Raji (cell line): ENCODE measurements around the gene ATOSA.

Source experiments
- POLR2A ChIP-seq: IDR thresholded peaks from 2 replicates; pipeline ENCODE4 v1.6.1; 2011; ENCODE audit warnings: low read depth, low read length, control low read depth; ENCODE audit not compliant: insufficient read depth

The ATOSA gene

GRCh38 chr15:52668133-52668532 is 11.1 kb downstream of the ATOSA start:
- TF ChIP-seq POLR2A, result no peak

- TF ChIP-seq POLR2A, result no peak
These were observed 11.6 kb downstream of the ATOSA start for GRCh38 chr15:52667597-52667996.

DNA sequence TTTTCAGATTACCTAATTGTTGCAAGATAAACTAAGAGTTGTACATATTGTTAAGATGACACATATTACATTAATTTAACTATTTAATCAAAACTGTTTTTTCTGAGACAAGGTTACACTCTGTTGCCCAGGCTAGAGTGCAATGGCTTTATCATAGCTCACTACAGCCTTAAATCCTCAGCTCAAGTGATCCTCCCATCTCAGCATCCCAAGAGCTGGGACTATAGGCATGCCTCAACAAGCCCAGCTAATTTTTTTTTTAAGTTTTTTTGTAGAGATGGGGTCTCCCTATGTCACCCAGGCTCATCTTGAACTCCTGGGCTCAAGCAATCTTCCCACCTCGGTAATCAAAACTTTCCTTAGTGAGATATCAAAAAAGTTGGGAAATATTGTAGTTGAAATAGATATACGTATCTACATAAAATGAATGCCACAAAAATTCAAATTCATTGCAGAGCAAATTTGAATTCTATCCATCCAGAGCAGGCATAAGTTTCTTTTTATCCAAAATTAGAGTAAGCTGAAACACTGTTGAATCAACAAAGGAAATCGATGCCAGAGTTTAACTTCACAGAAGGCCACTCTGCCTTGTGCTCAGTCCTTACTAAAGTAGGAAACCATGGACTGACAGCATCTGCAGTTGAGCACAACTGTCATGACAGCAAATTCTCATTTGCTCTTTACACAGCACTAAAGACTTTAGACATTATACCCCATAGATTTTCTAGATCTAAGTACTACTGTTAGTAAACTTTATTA is 15.5 kb downstream of the ATOSA start:
- TF ChIP-seq POLR2A, result no peak

DNA sequence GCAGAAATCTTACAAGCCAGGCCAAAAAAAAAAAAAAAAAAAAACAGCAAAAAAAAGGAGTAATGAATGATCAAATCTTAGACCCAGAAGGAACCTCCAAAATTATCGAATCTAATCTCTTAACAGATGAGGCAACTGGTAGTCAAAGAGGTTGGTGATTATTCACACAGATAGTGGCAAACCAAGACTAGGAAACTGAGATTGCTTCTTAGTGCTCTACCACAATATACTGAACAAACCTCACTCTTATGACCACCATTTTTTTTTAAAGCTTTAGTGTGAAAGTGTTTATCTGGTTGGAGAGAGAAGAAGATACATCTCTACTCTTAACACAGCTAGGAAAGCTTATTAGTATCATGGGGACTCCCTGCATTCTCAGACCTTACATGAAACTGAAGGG is 17.3 kb downstream of the ATOSA start:
- no peak for TF ChIP-seq POLR2A

GRCh38 chr15:52660192-52660591 is 19.0 kb downstream of the ATOSA start:
- TF ChIP-seq POLR2A, result no peak

DNA sequence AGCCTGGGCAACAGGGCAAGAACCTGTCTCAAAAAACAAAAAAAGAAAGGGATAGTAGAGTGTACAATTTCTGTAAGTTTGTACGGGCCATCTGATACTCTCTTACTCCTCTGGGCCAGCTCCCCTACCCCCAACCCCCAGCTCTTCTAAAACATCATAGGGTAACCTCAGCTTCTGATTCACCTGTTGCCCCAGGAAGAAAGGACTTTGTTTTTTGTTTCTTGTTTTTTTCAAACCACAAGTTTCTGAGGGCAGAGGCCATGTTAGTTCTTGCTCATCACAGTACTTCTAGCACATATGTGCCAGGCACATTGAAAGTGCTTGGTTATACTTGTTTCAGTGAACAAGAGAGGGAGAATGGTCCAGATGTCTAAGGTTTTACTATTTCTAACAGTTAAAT is 20.2 kb downstream of the ATOSA start:
- no peak for TF ChIP-seq POLR2A

GRCh38 chr15:52657338-52657737 is 21.9 kb downstream of the ATOSA start:
- TF ChIP-seq POLR2A, result no peak

DNA sequence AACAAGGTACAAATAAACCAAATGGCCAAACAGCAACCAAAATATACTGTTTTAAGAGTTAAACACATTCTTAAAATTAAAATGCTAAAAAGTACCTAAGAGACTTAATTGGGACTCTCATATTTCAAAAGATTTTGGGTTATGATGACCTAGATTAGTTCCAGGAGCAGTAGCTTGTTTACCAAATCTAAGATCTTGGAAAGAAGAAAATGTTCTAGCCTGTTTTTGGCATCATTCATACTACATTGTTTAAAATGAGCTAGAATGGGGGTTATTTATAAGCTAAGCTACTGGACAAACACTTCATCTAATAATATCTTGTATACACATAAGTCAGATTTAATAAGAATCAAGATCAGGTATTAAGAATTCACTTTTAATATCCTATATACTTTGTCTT is 22.8 kb downstream of the ATOSA start:
- no peak for TF ChIP-seq POLR2A

DNA sequence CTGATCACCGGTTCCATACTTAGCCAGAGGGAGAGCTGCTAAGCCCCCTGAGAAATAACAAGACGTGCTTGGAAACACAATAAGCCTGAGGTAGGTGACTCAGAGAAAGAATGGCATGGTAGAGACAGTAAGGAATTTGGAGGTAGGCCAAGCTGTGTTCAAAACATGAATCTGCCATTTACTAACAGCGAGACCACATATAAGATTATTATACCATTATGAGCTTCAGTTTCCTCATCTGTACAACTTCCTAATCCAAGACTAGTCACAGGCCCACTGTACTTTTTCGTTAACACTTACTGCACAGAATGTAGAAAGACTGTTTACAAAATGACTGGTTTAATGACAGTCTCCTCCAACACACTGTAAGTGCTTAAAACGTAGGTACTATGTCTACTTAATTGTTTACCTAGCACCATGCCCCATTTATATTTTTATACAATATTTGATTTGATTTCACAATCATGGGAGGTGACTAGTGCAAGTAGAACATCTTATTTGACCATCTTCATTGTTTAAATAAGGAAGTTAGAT is 25.7 kb downstream of the ATOSA start:
- TF ChIP-seq POLR2A, result no peak

DNA sequence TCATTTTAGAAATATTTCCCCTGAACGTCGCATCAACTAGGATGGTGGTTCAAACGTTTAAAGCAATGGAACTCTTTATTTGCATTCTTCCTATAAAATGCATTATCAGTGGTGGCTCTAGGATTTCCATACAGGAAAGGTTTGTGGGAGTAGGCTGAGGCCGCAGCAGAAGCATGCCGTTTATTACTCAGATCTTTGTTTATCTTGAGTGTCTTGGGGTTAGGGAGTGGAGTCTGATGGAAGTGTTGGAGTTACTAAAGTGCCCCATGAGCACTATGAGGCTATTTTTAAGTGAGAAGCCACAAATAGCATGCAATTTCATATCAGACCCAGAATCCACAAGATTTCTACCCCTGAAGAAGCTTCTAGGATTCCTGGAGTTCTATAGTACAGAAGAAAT is 26.2 kb downstream of the ATOSA start:
- no peak for TF ChIP-seq POLR2A

GRCh38 chr15:52652286-52652685 is 26.9 kb downstream of the ATOSA start:
- TF ChIP-seq POLR2A, result no peak

DNA sequence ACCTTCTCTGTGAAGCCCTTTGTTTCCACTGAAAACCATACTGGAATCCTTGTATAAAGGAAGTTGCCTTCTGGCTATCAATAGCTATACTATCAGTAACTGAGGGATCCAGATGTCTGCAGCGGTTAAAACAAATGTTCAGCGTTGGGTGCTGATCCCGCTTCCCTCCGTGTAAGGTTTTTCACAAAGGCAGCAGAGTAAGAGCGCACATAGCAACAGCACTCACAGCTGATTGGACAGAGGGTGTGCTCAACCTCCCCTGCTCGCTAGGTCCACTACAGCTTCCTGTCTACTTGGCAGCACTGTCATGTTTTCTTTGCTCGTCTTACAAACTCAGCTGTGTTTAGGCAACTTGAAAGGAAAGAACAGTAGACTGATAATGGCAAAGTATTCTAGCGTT is 27.3 kb downstream of the ATOSA start:
- TF ChIP-seq POLR2A, result no peak

DNA sequence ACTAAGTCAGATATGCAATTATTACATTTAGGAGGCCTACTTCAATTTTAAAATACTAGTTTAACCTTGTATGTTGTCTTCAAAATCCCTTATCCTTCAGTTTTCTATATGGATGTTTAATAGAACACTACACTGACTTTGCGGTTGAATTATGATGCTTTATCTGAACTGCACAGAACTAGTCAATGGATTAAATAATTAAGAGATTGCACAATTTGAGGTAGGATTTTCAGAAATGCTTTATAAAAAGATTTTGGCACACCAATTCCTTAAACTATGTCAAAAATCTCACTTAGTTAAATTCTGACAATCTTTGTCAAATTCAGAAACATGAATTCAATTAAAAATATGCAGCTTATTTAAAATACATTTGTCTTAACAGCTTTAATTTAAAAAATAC is 28.1 kb downstream of the ATOSA start:
- no peak for TF ChIP-seq POLR2A

GRCh38 chr15:52649686-52650085 is 29.5 kb downstream of the ATOSA start:
- no peak for TF ChIP-seq POLR2A

DNA sequence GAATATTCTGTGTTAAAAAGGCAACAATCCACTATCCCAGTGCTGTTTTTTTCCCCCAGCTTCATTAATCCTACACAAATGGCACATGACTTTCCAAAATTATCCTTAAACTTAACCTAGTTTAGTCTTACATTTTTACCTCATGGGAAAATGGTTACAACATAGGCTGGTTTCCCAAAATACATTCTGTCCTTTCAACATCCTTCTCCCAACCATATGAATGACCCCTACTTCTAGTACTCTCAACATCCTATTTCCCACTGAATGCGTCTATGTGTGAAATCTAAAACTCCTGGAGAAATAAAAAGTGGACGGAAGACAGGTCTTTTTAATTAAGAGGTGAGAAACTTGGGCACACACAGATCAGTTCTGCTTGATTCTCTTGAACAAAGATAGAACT is 33.3 kb downstream of the ATOSA start:
- TF ChIP-seq POLR2A, result no peak

DNA sequence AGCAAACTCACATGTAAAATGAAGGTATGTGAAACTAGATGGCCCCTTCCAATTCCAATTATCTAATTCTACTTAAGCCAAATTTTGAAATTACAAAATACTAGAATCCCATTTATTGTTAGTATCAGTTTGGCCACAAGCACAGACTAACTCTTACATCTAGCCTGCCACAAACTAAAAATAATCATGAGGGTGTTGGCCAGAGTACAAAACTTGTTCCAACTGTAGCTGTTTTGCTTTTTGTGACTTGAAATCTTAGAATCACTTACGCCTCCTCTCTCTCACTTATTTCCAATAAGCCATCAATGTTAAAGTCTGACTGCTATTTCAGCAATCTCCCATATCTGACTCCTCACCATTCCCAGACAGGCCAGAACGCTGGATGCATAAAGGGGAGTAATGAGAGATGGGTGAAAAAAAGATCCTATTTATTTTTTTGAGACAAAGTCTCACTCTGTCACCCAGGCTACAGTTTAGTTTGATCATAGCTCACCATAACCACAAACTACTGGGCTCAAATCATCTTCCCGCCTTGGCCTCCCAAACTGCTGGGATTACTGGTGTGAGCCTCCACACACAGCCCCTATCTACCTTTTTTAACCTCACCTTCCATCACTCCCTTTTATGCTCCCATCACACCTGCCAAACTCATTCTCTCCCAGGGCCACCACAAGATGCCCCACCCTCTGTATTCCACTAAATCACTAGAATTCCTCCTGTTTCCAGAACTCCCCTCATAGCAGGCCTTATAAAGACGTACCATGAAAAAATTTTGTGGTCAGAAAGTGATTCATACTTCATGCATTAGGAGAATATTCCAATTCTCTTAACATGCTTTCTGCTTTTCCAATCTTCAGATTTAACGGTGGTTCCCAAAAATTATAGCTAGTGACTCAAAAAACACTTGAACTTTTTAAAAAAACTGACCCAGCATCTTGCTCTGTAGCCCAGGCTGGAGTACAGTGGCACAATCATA is 36.5 kb downstream of the ATOSA start:
- no peak for TF ChIP-seq POLR2A

GRCh38 chr15:52636459-52636858 is 42.7 kb downstream of the ATOSA start:
- TF ChIP-seq POLR2A, result no peak

DNA sequence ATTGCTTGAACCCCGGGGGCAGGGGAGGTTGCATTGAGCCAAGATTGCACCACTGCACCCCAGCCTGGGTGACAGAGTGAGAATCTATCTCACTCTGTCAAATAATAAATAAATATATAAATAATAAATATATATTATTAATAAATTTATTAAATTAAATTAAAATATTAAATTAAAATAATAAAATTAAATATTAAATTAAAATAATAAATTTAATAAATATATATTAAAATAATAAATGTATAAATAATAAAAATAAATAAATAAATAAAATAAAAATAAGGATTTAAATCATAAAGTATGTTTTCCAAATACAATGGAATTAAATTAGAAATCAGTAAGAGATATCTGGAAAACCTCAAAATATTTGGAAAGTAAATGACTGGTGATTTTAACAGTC is 43.3 kb downstream of the ATOSA start:
- no peak for TF ChIP-seq POLR2A
